Nasal cavity respiratory epithelium epithelial cell of viscerocranial mucosa (primary cell): ENCODE results near the gene CABLES1. TPM values are rescaled to one million over a fixed set of nuclear protein-coding genes. Genes with fewer than 3 reads are reported as not detected.

ENCODE experiments used
- total RNA-seq: library from RNA; depleted of rRNA; stranded (reverse); fragments of >200 nt; gene quantifications from 2 replicates; pipeline ENCODE4 v1.2.3, GENCODE V29; 2014

Gene CABLES1
- total RNA-seq = 0.34 and 1.2 TPM in 2 replicates

GRCh38 chr18:23134780-23135549 lies at the start of gene CABLES1:
CABLES1 (plus strand) TSS chr18:23135485; CDS start chr18:23135763, 278 bp downstream.

Other genes with a start within 250 kb of the CABLES1 start
- gene RBBP8, start 202.2 kb upstream of the CABLES1 start, total RNA-seq = 110 and 136 TPM in 2 replicates